Heart left ventricle (tissue), 16 donors: ENCODE measurements around the gene TRIM65. TPM values are rescaled to one million over a fixed set of nuclear protein-coding genes. Genes with fewer than 3 reads are reported as not detected.

Source experiments
- ATAC-seq, 4 donors: fragments of 200-7000 bp; cut with Tn5 transposase; one replicate each; pipeline ENCODE4 v1.9.1; 2020 to 2022; ENCODE audit warnings: moderate library complexity in 4 of 4, mild to moderate bottlenecking in 3 of 4, moderate number of reproducible peaks in 1 of 4
- DNase-seq, 5 donors: peaks; one replicate each; pipeline ENCODE4 v3.0.0-alpha.2; 2020
- H3K27ac ChIP-seq, 12 donors: fragments of 200-600 bp; sonication (generic) in 4 of 12; one replicate each; pipeline versions ENCODE4 v1.5.0 to v1.8.0; 2016 to 2022; ENCODE audit warnings: mild to moderate bottlenecking in 2 of 12
- H3K27me3 ChIP-seq, 9 donors: fragments of 200-600 bp; sonication (generic) in 2 of 9; one replicate each; pipeline versions ENCODE4 v1.5.1 to v1.8.0; 2016 to 2022; ENCODE audit warnings: mild to moderate bottlenecking in 3 of 9
- H3K36me3 ChIP-seq, 9 donors: fragments of 200-600 bp; sonication (generic) in 2 of 9; one replicate each; pipeline versions ENCODE4 v1.5.0 to v1.8.0; 2018 to 2022; ENCODE audit warnings: mild to moderate bottlenecking in 2 of 9
- H3K4me1 ChIP-seq, 12 donors: fragments of 200-600 bp; sonication (generic) in 4 of 12; one replicate each; pipeline versions ENCODE4 v1.5.0 to v1.8.0; 2016 to 2022; ENCODE audit warnings: mild to moderate bottlenecking in 3 of 12
- H3K4me3 ChIP-seq, 12 donors: fragments of 200-600 bp; sonication (generic) in 4 of 12; one replicate each; pipeline versions ENCODE4 v1.5.0 to v1.8.0; 2017 to 2022; ENCODE audit warnings: mild to moderate bottlenecking in 9 of 12, moderate library complexity in 4 of 12
- H3K9me3 ChIP-seq, 12 donors: fragments of 200-600 bp; sonication (generic) in 4 of 12; one replicate each; pipeline versions ENCODE4 v1.5.0 to v1.8.0; 2016 to 2022; ENCODE audit warnings: mild to moderate bottlenecking in 1 of 12
- CTCF ChIP-seq, 12 donors: fragments of 200-600 bp; sonication (generic) in 4 of 12; IDR thresholded peaks; one replicate each; pipeline versions ENCODE4 v1.5.0 to v1.8.0; 2018 to 2022; ENCODE audit warnings: antibody characterized with exemption in 12 of 12, mild to moderate bottlenecking in 5 of 12
- POLR2A ChIP-seq, 2 donors: fragments of 450-650 bp; IDR thresholded peaks; one replicate each; pipeline ENCODE4 v1.6.1; 2017; ENCODE audit warnings: antibody characterized with exemption in 2 of 2, mild to moderate bottlenecking in 2 of 2, moderate library complexity in 2 of 2
- WGBS, 4 donors: extraction: QIAGEN DNeasy Blood & Tissue Kit in 2 of 4; methylation state at CpG; one replicate each; pipeline versions ENCODE4 v1.1.5 to v1.1.7; 2013 to 2018; 5-methylcytosine and 5-hydroxymethylcytosine counted together
- intact Hi-C, 10 donors: fragments of 100-400 bp; cut with DNase I; formaldehyde crosslinking; loops; one replicate each; pipeline versions ENCODE4 v1.11.1 to v1.14.2; 2022
- polyA plus RNA-seq, 2 donors: library from polyadenylated mRNA; stranded (reverse); fragments of 200-250 nt; gene quantifications; one replicate each; pipeline ENCODE4 v1.2.3, GENCODE V29; 2013
- total RNA-seq, 9 donors: library from RNA; depleted of rRNA in 2 of 9; stranded (reverse); fragments of >200 nt in 2 of 9; fragmentation: NEBNext Ultra II Directional in 3 of 9; extraction: Animal tissue kit (Norgen Biotek cat#: 25700) in 3 of 9; gene quantifications; one replicate each; pipeline versions ENCODE4 v1.1.0 to v1.2.4, GENCODE V29; 2016 to 2023
- donor health status: ischemic (EF 13 %, LVEDD 7.1; RV severe dilation, severe dysfunction).
- donor health status: healthy with polysubstance abuse.
- donor health status: DM: no; HTN: yes; CAD: no.
- donor health status: DM: no; HTN: no; CAD: no.
- donor health status: ischemic (EF 25% LVEDD 6.9; RV normal size, moderate dysfunction).
- donor health status: ischemic (EF 25% LVEDD 5.7; RV mildly dilated, moderate dysfunction).
- donor health status: healthy.
- donor health status: DM: yes; HTN: yes; CAD: no.
- donor health status: ischemic (EF 35%, LVEDD 5.7; RV mildly dilated, moderate dysfunction).
- donor health status: nonischemic (EF 11% LVEDD 7.7; RV severe dilation, severe dysfunction).
- donor health status: DM: yes; HTN: yes; CAD: no.
- donor health status: PGD.
- donor health status: ischemic (EF 29% LVEDD 5.4; RV normal size, mild dysfunction).
- donor health status: nonischemic (EF 23%, LVEDD 6.1; RV moderate dilation, normal function).

The TRIM65 gene
- total and polyA plus RNA-seq, 11 donors: 6.8 to 16.1 (median 9.5) TPM

GRCh38 chr17:75881678-75882454 is 14.9 kb downstream of the TRIM65 start:
- TF ChIP-seq POLR2A (IDR thresholded peaks at IDR 0.05): no peak
- TF ChIP-seq CTCF (IDR thresholded peaks at IDR 0.05): no peak
- Histone ChIP-seq H3K4me3 (no peak overlapping the region), H3K27ac (no peak overlapping the region), H3K9me3 (no peaks in the 10 kb centered on the region), H3K4me1 (peaks cover 0 to 29% (median 5%) of the 10 kb centered on the region in 12 donors), H3K36me3 (no peaks in the 10 kb centered on the region), H3K27me3 (no peaks in the 10 kb centered on the region)
- intact Hi-C loops: no loop called here
- DNase-seq: no peak
- no peak for ATAC-seq
- 88 to 92% (median 92%) methylated on average over 15 of the region's 15 CpGs for WGBS, 4 donors

GRCh38 chr17:75880266-75880665 is 16.5 kb downstream of the TRIM65 start:
- no peaks in the 10 kb centered on the region for H3K27me3 ChIP-seq
- H3K36me3 ChIP-seq: peaks cover 0 to 9% (median 5%) of the 10 kb centered on the region in 9 donors
- TF ChIP-seq POLR2A (IDR thresholded peaks at IDR 0.05) (no peak), CTCF (IDR thresholded peaks at IDR 0.05) (no peak)
- no peak overlapping the region for H3K27ac ChIP-seq
- no peak for DNase-seq
- H3K9me3 ChIP-seq: no peaks in the 10 kb centered on the region
- no peak for ATAC-seq
- H3K4me1 ChIP-seq: peaks cover 10 to 39% (median 20%) of the 10 kb centered on the region in 12 donors
- no peak overlapping the region for H3K4me3 ChIP-seq
- 78 to 85% (median 82%) methylated on average over 7 of the region's 7 CpGs for WGBS, 4 donors
- intact Hi-C loops: no loop called here

GRCh38 chr17:75878174-75878998 is 18.4 kb downstream of the TRIM65 start, which contains the start of gene TRIM47:
Gene TRIM47, minus strand, starts transcription at chr17:75878581. Its CDS starts 33 bp downstream, at chr17:75878548.
- Histone ChIP-seq H3K36me3 (peaks cover 0 to 27% (median 22%) of the 10 kb centered on the region in 9 donors), H3K27me3 (no peaks in the 10 kb centered on the region), H3K4me3 (peak within 1 kb of the TSS; percentile 64 to 96 (median 78)), H3K27ac (peak within 1 kb of the TSS; percentile 91 to 99 (median 96)), H3K9me3 (no peaks in the 10 kb centered on the region), H3K4me1 (peaks cover 10 to 57% (median 36%) of the 10 kb centered on the region in 12 donors)
- intact Hi-C loops: loop anchor here in 5 of 10 donors (1.0 to 10.0 kb wide), 3 partner anchors 16 to 104 kb away; partner anchors contain the start of gene WBP2 (in 2 of the 5)
- ATAC-seq (peak; percentile 13 to 68 (median 47)), DNase-seq (peak; percentile 69 to 90 (median 84))
- WGBS, 4 donors: 1 to 2% (median 1%) methylated on average over 39 to 87 of the region's 87 CpGs
- TF ChIP-seq CTCF (IDR thresholded peaks at IDR 0.05) (peak in 2 of 12 donors; percentile 11 to 34), POLR2A (IDR thresholded peaks at IDR 0.05) (peak in 1 of 2 donors; percentile 93)
